ENCODE results near the gene GLUL.
A peak's percentile ranks its signal among the peaks of the same experiment; 100 is the strongest.
"Not testable (repeated sequence)": the region's sequence is repeated elsewhere in the genome, so short reads cannot be mapped to it uniquely, and the experiment has no call there.

The GLUL gene

GRCh38 chr1:182338806-182339370, 52.7 kb downstream of the GLUL start:
- DNase-seq (ENCODE audit: low read depth), result no peak
- no peak for TF ChIP-seq CTCF (conservative IDR thresholded peaks at IDR 0.05; ENCODE audit: low read depth, low read length)
- no peak overlapping the region for H3K4me3 ChIP-seq (ENCODE audit: low read length)

- no peak overlapping the region for H3K4me3 ChIP-seq (ENCODE audit: low read length)
- no peak for DNase-seq (ENCODE audit: low read depth)
- TF ChIP-seq CTCF (conservative IDR thresholded peaks at IDR 0.05; ENCODE audit: low read depth, low read length), result no peak
Measured at GRCh38 chr1:182337736-182338571, 53.6 kb downstream of the GLUL start.

- no peak overlapping the region for H3K4me3 ChIP-seq (ENCODE audit: low read length)
- DNase-seq (ENCODE audit: low read depth), result no peak
- TF ChIP-seq CTCF (conservative IDR thresholded peaks at IDR 0.05; ENCODE audit: low read depth, low read length), result no peak
Measured at GRCh38 chr1:182335771-182336566, 55.6 kb downstream of the GLUL start.

GRCh38 chr1:182333071-182333571, 58.5 kb downstream of the GLUL start:
- not testable (repeated sequence) for DNase-seq (ENCODE audit: low read depth); H3K4me3 ChIP-seq (ENCODE audit: low read length)

- no peak for TF ChIP-seq CTCF (conservative IDR thresholded peaks at IDR 0.05; ENCODE audit: low read depth, low read length)
- DNase-seq (ENCODE audit: low read depth), result peak; percentile 52
- H3K4me3 ChIP-seq (ENCODE audit: low read length), result no peak overlapping the region
Measured at GRCh38 chr1:182332261-182333060, 59.1 kb downstream of the GLUL start.
